OCI-LY7 (cell line): ENCODE measurements around the gene PABPN1L.

Experiments
- CTCF ChIP-seq: fragments of 200-600 bp; sonication (generic); conservative IDR thresholded peaks from 2 replicates; pipeline ENCODE4 v1.5.1; 2014; ENCODE audit warnings: mild to moderate bottlenecking, antibody characterized with exemption, low read length, moderate library complexity, mixed read lengths
- EZH2phosphoT487 ChIP-seq: fragments of 200-600 bp; sonication (generic); IDR thresholded peaks from 2 replicates; pipeline ENCODE4 v1.6.1; 2018; ENCODE audit warnings: low read depth, borderline replicate concordance, mild to moderate bottlenecking, mixed run types, antibody characterized with exemption, low read length, moderate library complexity, mixed read lengths

- TF ChIP-seq CTCF (no peak), EZH2phosphoT487 (no peak)
Observed at GRCh38 chr16:88840600-88841215, 25.8 kb downstream of the PABPN1L start.
